ENCODE results near the gene KRTAP25-1. TPM values are rescaled to one million over a fixed set of nuclear protein-coding genes. Genes with fewer than 3 reads are reported as not detected.

KRTAP25-1 gene
- polyA plus RNA-seq, 4 donors: not detected

GRCh38 chr21:30245061-30245460 is 44.3 kb downstream of the KRTAP25-1 start:
- H3K36me3 ChIP-seq (ENCODE audit: control insufficient read depth in 3 of 3, insufficient read depth in 2 of 3, low read depth in 1 of 3, low read length in 3 of 3): no peaks in the 10 kb centered on the region
- no peak overlapping the region for H3K27ac ChIP-seq (ENCODE audit: low read depth in 1 of 3, low read length in 2 of 3)
- no peaks in the 10 kb centered on the region for H3K9me3 ChIP-seq (ENCODE audit: control insufficient read depth in 2 of 2, insufficient read depth in 1 of 2, low read depth in 1 of 2, low read length in 1 of 2)
- H3K27me3 ChIP-seq (ENCODE audit: control insufficient read depth in 3 of 3, insufficient read depth in 3 of 3, low read length in 3 of 3): no peaks in the 10 kb centered on the region
- H3K4me3 ChIP-seq (ENCODE audit: low read depth in 1 of 3, low read length in 3 of 3): no peak overlapping the region
- DNase-seq (no peak), FAIRE-seq (no peak)
- no peaks in the 10 kb centered on the region for H3K4me1 ChIP-seq (ENCODE audit: control insufficient read depth in 3 of 3, insufficient read depth in 2 of 3, low read depth in 1 of 3, low read length in 2 of 3)

GRCh38 chr21:30243691-30244090 is 45.6 kb downstream of the KRTAP25-1 start:
- H3K9me3 ChIP-seq (ENCODE audit: control insufficient read depth in 2 of 2, insufficient read depth in 1 of 2, low read depth in 1 of 2, low read length in 1 of 2): no peaks in the 10 kb centered on the region
- no peaks in the 10 kb centered on the region for H3K4me1 ChIP-seq (ENCODE audit: control insufficient read depth in 3 of 3, insufficient read depth in 2 of 3, low read depth in 1 of 3, low read length in 2 of 3)
- no peaks in the 10 kb centered on the region for H3K27me3 ChIP-seq (ENCODE audit: control insufficient read depth in 3 of 3, insufficient read depth in 3 of 3, low read length in 3 of 3)
- no peak for DNase-seq
- no peak overlapping the region for H3K4me3 ChIP-seq (ENCODE audit: low read depth in 1 of 3, low read length in 3 of 3)
- no peaks in the 10 kb centered on the region for H3K36me3 ChIP-seq (ENCODE audit: control insufficient read depth in 3 of 3, insufficient read depth in 2 of 3, low read depth in 1 of 3, low read length in 3 of 3)
- no peak overlapping the region for H3K27ac ChIP-seq (ENCODE audit: low read depth in 1 of 3, low read length in 2 of 3)
- FAIRE-seq: no peak

GRCh38 chr21:30240661-30241060 is 48.7 kb downstream of the KRTAP25-1 start:
- no peaks in the 10 kb centered on the region for H3K9me3 ChIP-seq (ENCODE audit: control insufficient read depth in 2 of 2, insufficient read depth in 1 of 2, low read depth in 1 of 2, low read length in 1 of 2)
- no peaks in the 10 kb centered on the region for H3K27me3 ChIP-seq (ENCODE audit: control insufficient read depth in 3 of 3, insufficient read depth in 3 of 3, low read length in 3 of 3)
- FAIRE-seq (no peak), DNase-seq (no peak)
- H3K27ac ChIP-seq (ENCODE audit: low read depth in 1 of 3, low read length in 2 of 3): no peak overlapping the region
- no peaks in the 10 kb centered on the region for H3K4me1 ChIP-seq (ENCODE audit: control insufficient read depth in 3 of 3, insufficient read depth in 2 of 3, low read depth in 1 of 3, low read length in 2 of 3)
- 63 to 73% (median 65%) methylated on average over 3 of the region's 3 CpGs for WGBS, 3 donors
- no peaks in the 10 kb centered on the region for H3K36me3 ChIP-seq (ENCODE audit: control insufficient read depth in 3 of 3, insufficient read depth in 2 of 3, low read depth in 1 of 3, low read length in 3 of 3)
- H3K4me3 ChIP-seq (ENCODE audit: low read depth in 1 of 3, low read length in 3 of 3): no peak overlapping the region

Other genes with a start within 250 kb of the KRTAP25-1 start
- not detected for gene CLDN17, start 122.7 kb downstream of the KRTAP25-1 start, polyA plus RNA-seq
- gene CLDN8, start 73.4 kb downstream of the KRTAP25-1 start, polyA plus RNA-seq: under 1 TPM in 1 of 4 donors, not detected in 3; 0.15 TPM
- not detected for gene KRTAP24-1, start 6.6 kb downstream of the KRTAP25-1 start, polyA plus RNA-seq
- not detected for gene KRTAP26-1, start 30.8 kb upstream of the KRTAP25-1 start, polyA plus RNA-seq
- not detected for gene KRTAP27-1, start 48.2 kb upstream of the KRTAP25-1 start, polyA plus RNA-seq
- gene KRTAP23-1, start 59.1 kb upstream of the KRTAP25-1 start, polyA plus RNA-seq: not detected
- gene KRTAP13-2, start 82.8 kb upstream of the KRTAP25-1 start, polyA plus RNA-seq: 1 to 10 TPM in 1 of 4 donors, not detected in 3; 2.0 TPM
- not detected for gene KRTAP13-1, start 106.5 kb upstream of the KRTAP25-1 start, polyA plus RNA-seq
- not detected for gene KRTAP13-3, start 136.4 kb upstream of the KRTAP25-1 start, polyA plus RNA-seq
- gene KRTAP13-4, start 140.7 kb upstream of the KRTAP25-1 start, polyA plus RNA-seq: not detected
- gene KRTAP15-1, start 150.8 kb upstream of the KRTAP25-1 start, polyA plus RNA-seq: not detected
- gene KRTAP19-1, start 190.9 kb upstream of the KRTAP25-1 start, polyA plus RNA-seq: not detected
- gene KRTAP19-2, start 197.9 kb upstream of the KRTAP25-1 start, polyA plus RNA-seq: not detected
- not detected for gene KRTAP19-3, start 202.5 kb upstream of the KRTAP25-1 start, polyA plus RNA-seq
- gene KRTAP19-4, start 207.7 kb upstream of the KRTAP25-1 start, polyA plus RNA-seq: not detected
- gene KRTAP19-5, start 212.6 kb upstream of the KRTAP25-1 start, polyA plus RNA-seq: not detected

All from small intestine (tissue), 7 donors.